SH-SY5Y (cell line): Measurements from ENCODE around the gene LAMTOR4.

ENCODE experiments used
- GATA2 ChIP-seq: IDR thresholded peaks from 2 replicates; pipeline ENCODE4 v1.6.1; 2011; ENCODE audit warnings: mild to moderate bottlenecking, low read depth, low read length
- GATA3 ChIP-seq: IDR thresholded peaks from 2 replicates; pipeline ENCODE4 v1.6.1; 2011; ENCODE audit warnings: low read depth, mild to moderate bottlenecking, low read length, moderate library complexity

DNA sequence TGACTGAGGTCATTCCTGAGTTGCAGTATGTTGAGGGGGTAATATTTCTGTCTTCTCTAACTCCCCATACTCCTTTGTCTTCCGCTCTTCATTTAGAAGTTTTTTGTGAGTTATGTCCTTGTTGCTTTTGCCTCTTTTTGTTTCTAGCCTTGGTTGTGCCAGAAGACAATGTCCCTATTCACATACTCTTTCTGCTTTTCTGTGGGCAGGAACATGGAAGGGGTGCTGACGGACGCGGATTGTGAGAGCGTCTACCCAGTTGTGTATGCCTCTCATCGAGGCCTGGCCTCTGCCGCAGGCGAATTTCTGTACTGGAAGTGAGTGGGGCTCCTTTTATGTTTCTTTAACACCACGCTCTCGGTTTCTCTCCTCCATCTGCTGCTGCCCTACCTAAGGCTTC, 49.5 kb downstream of the LAMTOR4 start:
- TF ChIP-seq GATA3, result no peak
- no peak for TF ChIP-seq GATA2
